Epithelial cell of esophagus (primary cell): ENCODE results near the gene TBC1D9B.

Experiments
- DNase-seq: peaks from one replicate; pipeline ENCODE4 v3.0.0; 2010; ENCODE audit warnings: low read depth
- H3K4me3 ChIP-seq: 2 replicates; pipeline ENCODE4 v1.5.1; 2011; ENCODE audit warnings: mild to moderate bottlenecking, low read length, control low read depth
- TF ChIP-seq, protein P1 (sequence below): IDR thresholded peaks from 2 replicates; pipeline ENCODE4 v1.5.1; 2011; ENCODE audit warnings: low read depth, mild to moderate bottlenecking, low read length, control low read depth, inconsistent platforms; ENCODE audit not compliant: insufficient read depth; ENCODE audit errors: missing control alignments

The TBC1D9B gene

DNA sequence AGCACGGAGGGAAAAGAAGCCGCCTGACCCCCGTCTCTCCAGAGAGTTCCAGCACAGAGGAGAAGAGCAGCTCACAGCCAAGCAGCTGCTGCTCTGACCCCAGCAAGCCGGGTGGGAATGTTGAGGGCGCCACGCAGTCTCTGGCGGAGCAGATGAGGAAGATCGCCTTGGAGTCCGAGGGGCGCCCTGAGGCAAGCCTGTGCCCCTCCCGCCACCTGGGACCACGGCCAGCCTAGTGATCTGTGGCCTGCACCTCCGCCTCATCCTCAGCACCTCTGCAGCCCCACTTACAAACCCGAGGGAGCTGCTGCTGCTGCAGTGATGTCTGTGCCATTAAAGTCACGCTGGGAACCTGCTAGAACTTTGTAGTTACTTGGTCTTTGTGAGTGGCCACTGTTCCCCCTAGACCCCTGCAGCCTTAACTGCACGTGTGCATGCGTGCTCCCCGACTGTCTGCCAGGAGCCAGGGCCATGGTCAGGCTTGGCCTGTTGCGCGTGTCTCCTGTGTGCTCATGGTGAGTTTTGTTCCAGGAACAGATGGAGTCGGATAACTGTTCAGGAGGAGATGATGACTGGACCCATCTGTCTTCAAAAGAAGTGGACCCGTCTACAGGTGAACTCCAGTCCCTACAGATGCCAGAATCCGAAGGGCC is 74.5 kb downstream of the TBC1D9B start:
- TF ChIP-seq, protein P1, sequence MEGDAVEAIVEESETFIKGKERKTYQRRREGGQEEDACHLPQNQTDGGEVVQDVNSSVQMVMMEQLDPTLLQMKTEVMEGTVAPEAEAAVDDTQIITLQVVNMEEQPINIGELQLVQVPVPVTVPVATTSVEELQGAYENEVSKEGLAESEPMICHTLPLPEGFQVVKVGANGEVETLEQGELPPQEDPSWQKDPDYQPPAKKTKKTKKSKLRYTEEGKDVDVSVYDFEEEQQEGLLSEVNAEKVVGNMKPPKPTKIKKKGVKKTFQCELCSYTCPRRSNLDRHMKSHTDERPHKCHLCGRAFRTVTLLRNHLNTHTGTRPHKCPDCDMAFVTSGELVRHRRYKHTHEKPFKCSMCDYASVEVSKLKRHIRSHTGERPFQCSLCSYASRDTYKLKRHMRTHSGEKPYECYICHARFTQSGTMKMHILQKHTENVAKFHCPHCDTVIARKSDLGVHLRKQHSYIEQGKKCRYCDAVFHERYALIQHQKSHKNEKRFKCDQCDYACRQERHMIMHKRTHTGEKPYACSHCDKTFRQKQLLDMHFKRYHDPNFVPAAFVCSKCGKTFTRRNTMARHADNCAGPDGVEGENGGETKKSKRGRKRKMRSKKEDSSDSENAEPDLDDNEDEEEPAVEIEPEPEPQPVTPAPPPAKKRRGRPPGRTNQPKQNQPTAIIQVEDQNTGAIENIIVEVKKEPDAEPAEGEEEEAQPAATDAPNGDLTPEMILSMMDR, result no peak
- H3K4me3 ChIP-seq, result no peak overlapping the region
- DNase-seq, result no peak

DNA sequence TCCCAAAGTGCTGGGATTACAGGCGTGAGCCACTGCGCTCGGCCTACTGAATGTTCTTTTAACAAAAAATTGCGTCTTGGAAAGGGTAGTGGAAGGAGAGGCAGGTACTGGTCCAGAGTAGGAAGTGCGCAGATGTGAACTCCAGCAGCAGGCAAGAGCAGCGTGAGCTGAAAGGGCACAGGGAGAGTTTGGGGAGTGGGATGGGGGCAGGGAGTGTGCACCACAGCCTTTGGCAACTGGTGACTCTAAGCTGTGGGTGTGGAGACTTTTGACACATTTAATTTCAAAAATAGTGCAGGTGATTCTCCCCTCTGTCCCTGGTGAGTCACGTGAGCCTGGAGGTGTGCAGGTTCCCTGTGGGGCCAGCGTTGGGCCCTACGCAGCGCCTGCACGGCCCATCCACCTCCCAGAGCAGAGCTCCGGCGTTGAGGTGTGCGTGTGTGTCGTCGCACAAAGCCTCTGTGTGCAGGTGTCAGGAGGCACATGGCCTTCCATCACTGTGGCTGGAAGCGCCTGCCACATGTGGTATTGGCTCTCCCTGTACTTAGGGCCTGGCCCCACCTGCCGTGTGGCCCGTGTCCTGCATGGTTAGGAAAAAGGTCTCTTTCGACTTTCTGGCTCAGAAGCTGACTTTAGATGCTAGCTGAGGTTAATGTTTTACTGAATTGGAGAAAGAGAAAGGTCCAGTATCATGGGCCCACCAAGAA is 75.5 kb downstream of the TBC1D9B start:
- no peak overlapping the region for H3K4me3 ChIP-seq
- TF ChIP-seq, protein P1, result no peak
- DNase-seq, result no peak

DNA sequence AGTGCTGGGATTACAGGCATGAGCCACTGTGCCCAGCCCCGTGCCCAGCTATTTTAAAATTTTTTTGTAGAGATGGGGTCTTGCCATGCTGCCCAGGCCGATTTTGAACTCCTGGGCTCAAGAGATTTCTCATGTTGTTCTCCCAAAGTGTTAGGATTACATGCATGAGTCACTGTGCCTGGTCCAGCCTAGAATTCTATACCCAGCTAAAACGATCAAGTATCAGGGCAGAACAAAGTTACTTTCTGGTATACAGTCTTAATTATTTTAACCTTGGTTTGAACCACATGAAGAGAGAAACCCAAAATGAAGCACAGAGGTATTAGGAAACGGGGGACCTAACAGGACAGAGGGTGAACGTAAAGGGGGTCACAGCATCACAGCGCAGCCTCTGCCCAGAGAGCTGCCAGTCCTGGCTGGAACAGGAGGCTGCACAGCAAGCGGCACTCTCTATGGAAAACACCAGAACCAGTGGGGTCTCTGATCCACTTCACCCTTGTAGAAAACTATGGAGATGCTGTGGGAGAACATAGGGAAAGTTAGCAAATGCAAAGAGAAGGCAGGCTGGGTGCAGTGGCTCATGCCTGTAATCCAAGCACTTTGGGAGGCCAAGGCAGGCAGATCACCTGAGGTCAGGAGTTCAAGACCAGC is 76.8 kb downstream of the TBC1D9B start:
- DNase-seq, result no peak
- no peak overlapping the region for H3K4me3 ChIP-seq
- TF ChIP-seq, protein P1, result no peak

DNA sequence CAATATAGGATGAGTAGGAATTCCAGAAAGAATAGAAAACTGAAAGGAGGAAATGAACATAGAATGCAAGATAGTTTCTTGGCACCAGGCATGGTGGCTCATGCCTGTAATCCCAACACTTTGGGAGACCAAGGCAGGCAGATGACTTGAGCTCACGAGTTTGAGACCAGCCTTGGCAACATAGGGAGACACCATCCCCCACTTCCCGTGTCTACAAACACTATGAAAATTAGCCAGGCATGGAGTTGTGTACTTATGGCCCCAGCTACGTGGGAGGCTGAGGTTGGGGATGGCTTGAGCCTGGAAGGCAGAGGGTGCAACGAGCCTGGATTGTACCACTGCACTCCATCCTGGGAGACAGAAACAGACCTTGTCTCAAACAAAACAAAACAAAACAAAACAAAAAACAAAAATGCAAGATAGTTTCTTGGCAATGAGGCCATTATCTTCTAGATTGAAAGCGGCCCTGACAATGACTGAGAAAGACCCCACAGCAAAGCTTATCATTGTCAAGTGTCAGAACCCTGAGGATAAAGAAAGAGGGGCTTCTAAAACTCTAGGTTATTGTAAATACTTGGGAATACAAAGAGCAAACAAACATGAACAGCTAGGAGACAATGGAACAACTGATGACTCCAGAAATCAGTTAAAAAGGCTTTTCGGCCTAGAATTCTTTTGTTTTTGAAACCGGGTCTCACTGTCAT is 77.8 kb downstream of the TBC1D9B start:
- TF ChIP-seq, protein P1, result no peak

DNA sequence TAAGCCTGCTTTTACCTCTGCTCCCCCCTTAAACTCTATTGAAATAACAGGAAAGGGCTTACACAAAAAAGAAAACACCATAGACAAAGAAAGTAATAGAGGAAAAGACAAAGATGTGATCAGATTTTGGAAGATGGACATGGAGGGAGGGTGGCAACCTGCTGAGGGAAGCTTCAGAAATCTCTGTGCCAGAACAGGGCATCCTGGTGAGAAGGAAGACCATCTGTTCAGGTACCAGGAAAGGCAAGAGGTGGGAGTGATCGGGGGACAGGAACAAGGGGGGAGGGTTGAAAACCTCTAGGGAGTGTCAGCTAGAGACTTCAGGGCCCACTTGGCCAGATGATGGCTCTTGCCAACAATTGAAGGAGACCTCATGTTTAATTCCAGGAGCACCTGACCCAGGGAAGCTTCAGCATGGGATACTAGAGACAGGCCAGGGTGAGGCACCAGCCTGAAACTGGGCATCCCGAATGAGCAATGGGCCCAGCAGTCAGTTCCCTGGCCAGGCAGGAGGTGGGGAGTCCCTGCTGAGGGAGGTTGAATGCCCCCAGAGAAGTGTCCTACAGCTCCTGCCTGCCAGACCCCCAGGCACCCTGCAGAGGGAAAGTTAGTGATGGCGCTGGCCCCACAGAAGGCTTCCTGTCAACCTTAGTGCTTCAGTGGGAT is 78.8 kb downstream of the TBC1D9B start:
- no peak for DNase-seq
- no peak overlapping the region for H3K4me3 ChIP-seq
- TF ChIP-seq, protein P1, result no peak

More for the DNA sequence above, 77.8 kb downstream of the TBC1D9B start:
- H3K4me3 ChIP-seq, result no peak overlapping the region
- no peak for DNase-seq

DNA sequence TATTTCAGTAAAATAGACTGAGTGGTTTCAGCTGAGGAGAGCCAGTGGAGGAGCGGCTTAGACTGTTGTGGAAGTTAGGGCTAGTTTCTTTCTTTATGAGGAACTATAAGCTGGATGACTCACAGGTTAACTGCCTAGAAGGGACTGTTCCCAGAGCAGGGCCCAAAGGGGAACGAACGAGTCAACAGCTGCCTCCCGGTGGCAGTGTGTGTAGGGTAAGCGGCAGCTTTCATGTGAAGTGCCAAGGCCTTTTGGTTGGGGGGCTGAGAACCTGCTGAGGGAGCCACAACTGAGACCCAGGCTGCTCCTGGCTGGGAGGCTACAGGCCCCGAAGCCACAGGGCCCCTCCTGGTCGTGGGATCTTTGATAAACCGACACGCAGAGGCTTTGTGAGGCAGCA is 80.0 kb downstream of the TBC1D9B start:
- peak; percentile 58 for DNase-seq
- TF ChIP-seq, protein P1, result no peak
- no peak overlapping the region for H3K4me3 ChIP-seq
